SJCRH30 (cell line): Measurements from ENCODE around the gene NFILZ. TPM values are rescaled to one million over a fixed set of nuclear protein-coding genes. Genes with fewer than 3 reads are reported as not detected.
"Not testable (repeated sequence)": the region's sequence is repeated elsewhere in the genome, so short reads cannot be mapped to it uniquely, and the experiment has no call there.

Experiments used
- DNase-seq, 2 experiments: peaks; one replicate each; pipeline ENCODE4 v3.0.0-alpha.2; 2015 to 2020
- H3K27ac ChIP-seq: fragments of 250-450 bp; sonication (Bioruptor Pico); 2 replicates; pipeline ENCODE4 v1.5.1; 2020; ENCODE audit warnings: mild to moderate bottlenecking, moderate library complexity
- H3K27me3 ChIP-seq: fragments of 250-450 bp; sonication (Bioruptor Pico); 2 replicates; pipeline ENCODE4 v1.5.1; 2020; ENCODE audit warnings: mild to moderate bottlenecking, moderate library complexity
- H3K36me3 ChIP-seq: fragments of 250-450 bp; sonication (Bioruptor Pico); 2 replicates; pipeline ENCODE4 v1.5.1; 2020; ENCODE audit warnings: mild to moderate bottlenecking, moderate library complexity
- H3K4me1 ChIP-seq: fragments of 250-450 bp; sonication (Bioruptor Pico); 2 replicates; pipeline ENCODE4 v1.5.1; 2020; ENCODE audit warnings: mild to moderate bottlenecking, moderate library complexity
- H3K4me3 ChIP-seq: fragments of 250-450 bp; sonication (Bioruptor Pico); 2 replicates; pipeline ENCODE4 v1.5.1; 2020; ENCODE audit warnings: mild to moderate bottlenecking, moderate library complexity
- H3K9me3 ChIP-seq: fragments of 250-450 bp; sonication (Bioruptor Pico); replicated peaks from 2 replicates; pipeline ENCODE4 v1.5.1; 2020; ENCODE audit warnings: mild to moderate bottlenecking, moderate library complexity
- total RNA-seq: library from RNA; depleted of rRNA; stranded (reverse); fragments of >200 nt; shearing (Covaris generic); gene quantifications from 2 replicates; pipeline ENCODE4 v1.2.3, GENCODE V29; 2014

Gene NFILZ
- total RNA-seq, 1 experiment from 2014 or later: not detected

GRCh38 chr19:8618751-8619150 lies 11.7 kb upstream of the NFILZ start:
- Histone ChIP-seq H3K36me3 (no peaks in the 10 kb centered on the region), H3K9me3 (no peaks in the 10 kb centered on the region), H3K4me3 (no peak overlapping the region), H3K4me1 (no peaks in the 10 kb centered on the region), H3K27ac (no peak overlapping the region), H3K27me3 (no peaks in the 10 kb centered on the region)
- peak in 1 of 2 experiments; percentile 23 for DNase-seq

GRCh38 chr19:8622886-8623285 lies 7.5 kb upstream of the NFILZ start:
- not testable (repeated sequence) for H3K27ac ChIP-seq, H3K4me3 ChIP-seq, H3K36me3 ChIP-seq, H3K27me3 ChIP-seq, DNase-seq, H3K4me1 ChIP-seq, H3K9me3 ChIP-seq

GRCh38 chr19:8626842-8627241 lies 3.6 kb upstream of the NFILZ start:
- Histone ChIP-seq H3K4me3 (no peak overlapping the region), H3K27ac (no peak overlapping the region), H3K27me3 (no peaks in the 10 kb centered on the region), H3K36me3 (no peaks in the 10 kb centered on the region), H3K4me1 (no peaks in the 10 kb centered on the region), H3K9me3 (no peaks in the 10 kb centered on the region)
- no peak for DNase-seq

- Histone ChIP-seq H3K4me1 (no peaks in the 10 kb centered on the region), H3K27ac (no peak overlapping the region), H3K4me3 (no peak overlapping the region), H3K36me3 (no peaks in the 10 kb centered on the region), H3K27me3 (no peaks in the 10 kb centered on the region), H3K9me3 (no peaks in the 10 kb centered on the region)
- DNase-seq: no peak
Measured at GRCh38 chr19:8629184-8629583, 1.2 kb upstream of the NFILZ start.

GRCh38 chr19:8630796-8631424 lies 477 bp downstream of the NFILZ start:
- Histone ChIP-seq H3K27me3 (no peaks in the 10 kb centered on the region), H3K9me3 (no peaks in the 10 kb centered on the region), H3K4me3 (no peak overlapping the region), H3K27ac (no peak overlapping the region), H3K36me3 (no peaks in the 10 kb centered on the region), H3K4me1 (no peaks in the 10 kb centered on the region)
- no peak for DNase-seq

- no peaks in the 10 kb centered on the region for H3K4me1 ChIP-seq
- H3K27ac ChIP-seq: no peak overlapping the region
- no peaks in the 10 kb centered on the region for H3K36me3 ChIP-seq
- no peak overlapping the region for H3K4me3 ChIP-seq
- DNase-seq: peak; percentile 19 to 31
- H3K9me3 ChIP-seq: no peaks in the 10 kb centered on the region
- no peaks in the 10 kb centered on the region for H3K27me3 ChIP-seq
Measured at GRCh38 chr19:8631425-8631819, 989 bp downstream of the NFILZ start.

GRCh38 chr19:8635422-8635821 lies 5.0 kb downstream of the NFILZ start:
- no peak for DNase-seq
- Histone ChIP-seq H3K9me3 (no peaks in the 10 kb centered on the region), H3K27me3 (no peaks in the 10 kb centered on the region), H3K4me1 (no peaks in the 10 kb centered on the region), H3K27ac (no peak overlapping the region), H3K4me3 (no peak overlapping the region), H3K36me3 (no peaks in the 10 kb centered on the region)

GRCh38 chr19:8637070-8637469 lies 6.6 kb downstream of the NFILZ start:
- not testable (repeated sequence) for DNase-seq, H3K27ac ChIP-seq, H3K27me3 ChIP-seq, H3K4me1 ChIP-seq, H3K9me3 ChIP-seq, H3K4me3 ChIP-seq, H3K36me3 ChIP-seq

GRCh38 chr19:8638078-8638619 lies 7.7 kb downstream of the NFILZ start:
- Histone ChIP-seq H3K4me1 (no peaks in the 10 kb centered on the region), H3K9me3 (no peaks in the 10 kb centered on the region), H3K4me3 (no peak overlapping the region), H3K36me3 (no peaks in the 10 kb centered on the region), H3K27ac (no peak overlapping the region), H3K27me3 (no peaks in the 10 kb centered on the region)
- DNase-seq: no peak

GRCh38 chr19:8639821-8640401 lies 9.5 kb downstream of the NFILZ start:
- Histone ChIP-seq H3K9me3 (no peaks in the 10 kb centered on the region), H3K27ac (no peak overlapping the region), H3K4me3 (no peak overlapping the region), H3K27me3 (no peaks in the 10 kb centered on the region), H3K36me3 (no peaks in the 10 kb centered on the region), H3K4me1 (no peaks in the 10 kb centered on the region)
- DNase-seq: no peak

- H3K9me3 ChIP-seq: no peaks in the 10 kb centered on the region
- no peak for DNase-seq
- no peaks in the 10 kb centered on the region for H3K36me3 ChIP-seq
- no peaks in the 10 kb centered on the region for H3K4me1 ChIP-seq
- no peak overlapping the region for H3K27ac ChIP-seq
- H3K27me3 ChIP-seq: no peaks in the 10 kb centered on the region
- H3K4me3 ChIP-seq: no peak overlapping the region
Measured at GRCh38 chr19:8640402-8641004, 10.1 kb downstream of the NFILZ start.

- H3K36me3 ChIP-seq: no peaks in the 10 kb centered on the region
- no peak for DNase-seq
- H3K4me1 ChIP-seq: no peaks in the 10 kb centered on the region
- no peak overlapping the region for H3K4me3 ChIP-seq
- no peaks in the 10 kb centered on the region for H3K9me3 ChIP-seq
- H3K27ac ChIP-seq: no peak overlapping the region
- H3K27me3 ChIP-seq: no peaks in the 10 kb centered on the region
Measured at GRCh38 chr19:8641221-8641907, 10.9 kb downstream of the NFILZ start.

GRCh38 chr19:8641908-8642547 lies 11.6 kb downstream of the NFILZ start:
- Histone ChIP-seq H3K4me3 (no peak overlapping the region), H3K9me3 (no peaks in the 10 kb centered on the region), H3K36me3 (no peaks in the 10 kb centered on the region), H3K27ac (no peak overlapping the region), H3K4me1 (no peaks in the 10 kb centered on the region), H3K27me3 (no peaks in the 10 kb centered on the region)
- DNase-seq: peak in 1 of 2 experiments; percentile 44

GRCh38 chr19:8642561-8642960 lies 12.1 kb downstream of the NFILZ start:
- no peak overlapping the region for H3K4me3 ChIP-seq
- H3K9me3 ChIP-seq: no peaks in the 10 kb centered on the region
- H3K4me1 ChIP-seq: no peaks in the 10 kb centered on the region
- no peaks in the 10 kb centered on the region for H3K36me3 ChIP-seq
- H3K27ac ChIP-seq: no peak overlapping the region
- no peaks in the 10 kb centered on the region for H3K27me3 ChIP-seq
- DNase-seq: no peak
